NCI-H2196 (cell line): Measurements from ENCODE around the gene MRGPRF.
"Not testable (repeated sequence)": the region's sequence is repeated elsewhere in the genome, so short reads cannot be mapped to it uniquely, and the experiment has no call there.

Experiments used
- DNase-seq: peaks from one replicate; lab custom pipeline; 2025; ENCODE audit not compliant: unreplicated experiment; lab: John Stamatoyannopoulos, UW

MRGPRF gene

GRCh38 chr11:68990995-68991780 is 21.9 kb downstream of the MRGPRF start:
- no peak for DNase-seq

GRCh38 chr11:68989936-68990606 is 23.0 kb downstream of the MRGPRF start:
- DNase-seq = no peak

GRCh38 chr11:68988491-68988890 is 24.6 kb downstream of the MRGPRF start:
- no peak for DNase-seq

GRCh38 chr11:68987211-68987610 is 25.8 kb downstream of the MRGPRF start:
- DNase-seq = no peak

GRCh38 chr11:68983801-68984200 is 29.2 kb downstream of the MRGPRF start:
- DNase-seq = no peak

GRCh38 chr11:68982134-68982533 is 30.9 kb downstream of the MRGPRF start:
- DNase-seq = no peak

- no peak for DNase-seq
Observed at GRCh38 chr11:68980776-68981065, 32.3 kb downstream of the MRGPRF start, which contains the start of gene MRGPRD. Gene MRGPRD (minus strand): TSS chr11:68980986. CDS start chr11:68980986, 0 bp downstream.

GRCh38 chr11:68979931-68980775 is 32.9 kb downstream of the MRGPRF start:
- no peak for DNase-seq

- DNase-seq = no peak
Observed at GRCh38 chr11:68978931-68979594, 34.0 kb downstream of the MRGPRF start.

GRCh38 chr11:68978626-68978930 is 34.5 kb downstream of the MRGPRF start:
- no peak for DNase-seq

- DNase-seq = no peak
Observed at GRCh38 chr11:68977781-68978625, 35.0 kb downstream of the MRGPRF start.

- no peak for DNase-seq
Observed at GRCh38 chr11:68976563-68976962, 36.5 kb downstream of the MRGPRF start.

- no peak for DNase-seq
Observed at GRCh38 chr11:68976095-68976494, 37.0 kb downstream of the MRGPRF start.

- DNase-seq = no peak
Observed at GRCh38 chr11:68974421-68975194, 38.4 kb downstream of the MRGPRF start.

GRCh38 chr11:68973706-68974105 is 39.3 kb downstream of the MRGPRF start:
- not testable (repeated sequence) for DNase-seq

- no peak for DNase-seq
Observed at GRCh38 chr11:68973219-68973618, 39.8 kb downstream of the MRGPRF start.

GRCh38 chr11:68970921-68971636 is 42.0 kb downstream of the MRGPRF start:
- DNase-seq = no peak

GRCh38 chr11:68969386-68969785 is 43.7 kb downstream of the MRGPRF start:
- DNase-seq = no peak
